ENCODE measurements around the gene YIF1B. TPM values are rescaled to one million over a fixed set of nuclear protein-coding genes. Genes with fewer than 3 reads are reported as not detected.
"Not testable (repeated sequence)": the region's sequence is repeated elsewhere in the genome, so short reads cannot be mapped to it uniquely, and the experiment has no call there.

Gene YIF1B, protein sequence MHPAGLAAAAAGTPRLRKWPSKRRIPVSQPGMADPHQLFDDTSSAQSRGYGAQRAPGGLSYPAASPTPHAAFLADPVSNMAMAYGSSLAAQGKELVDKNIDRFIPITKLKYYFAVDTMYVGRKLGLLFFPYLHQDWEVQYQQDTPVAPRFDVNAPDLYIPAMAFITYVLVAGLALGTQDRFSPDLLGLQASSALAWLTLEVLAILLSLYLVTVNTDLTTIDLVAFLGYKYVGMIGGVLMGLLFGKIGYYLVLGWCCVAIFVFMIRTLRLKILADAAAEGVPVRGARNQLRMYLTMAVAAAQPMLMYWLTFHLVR
- polyA plus RNA-seq (ENCODE audit: insufficient read depth in 1 of 5, insufficient read length in 5 of 5, low replicate concordance in 1 of 5) = 10 to 100 TPM; 24.0 to 49.7 (median 31.4) TPM
- long read RNA-seq, donor 1, transcript YIF1B-216 (8 exons, 1,181 nt) = major isoform, 12 of 41 reads
- long read RNA-seq, donor 1, partial matches to known transcripts = 17 of 41 reads
- long read RNA-seq, donor 1, other reads (novel, unspliced or antisense) = 0 of 41 reads
- long read RNA-seq, donor 2, transcript YIF1B-216 (8 exons, 1,181 nt) = major isoform, 6 of 11 reads
- long read RNA-seq, donor 2, partial matches to known transcripts = 0 of 11 reads
- long read RNA-seq, donor 2, other reads (novel, unspliced or antisense) = 0 of 11 reads
- long read RNA-seq, donor 3, transcript YIF1B-216 (8 exons, 1,181 nt) = major isoform, 9 of 21 reads
- long read RNA-seq, donor 3, partial matches to known transcripts = 8 of 21 reads
- long read RNA-seq, donor 3, other reads (novel, unspliced or antisense) = 0 of 21 reads
- long read RNA-seq, donor 4, partial matches to known transcripts = 0 of 6 reads
- long read RNA-seq, donor 4, other reads (novel, unspliced or antisense) = 0 of 6 reads
- long read RNA-seq, donor 5, transcript YIF1B-216 (8 exons, 1,181 nt) = major isoform, 11 of 31 reads
- long read RNA-seq, donor 5, partial matches to known transcripts = 11 of 31 reads
- long read RNA-seq, donor 5, other reads (novel, unspliced or antisense) = 0 of 31 reads
- long read RNA-seq, donor 6, transcript YIF1B-216 (8 exons, 1,181 nt) = major isoform, 12 of 23 reads
- long read RNA-seq, donor 6, partial matches to known transcripts = 5 of 23 reads
- long read RNA-seq, donor 6, other reads (novel, unspliced or antisense) = 0 of 23 reads
- long read RNA-seq, donor 7, transcript YIF1B-203 (8 exons, 1,225 nt) = minor isoform, 6 of 50 reads
- long read RNA-seq, donor 7, transcript YIF1B-216 (8 exons, 1,181 nt) = major isoform, 19 of 50 reads
- long read RNA-seq, donor 7, transcript YIF1B-204 (7 exons, 1,404 nt) = minor isoform, 5 of 50 reads
- long read RNA-seq, donor 7, partial matches to known transcripts = 17 of 50 reads
- long read RNA-seq, donor 7, other reads (novel, unspliced or antisense) = 0 of 50 reads
- long read RNA-seq, donor 8, transcript YIF1B-216 (8 exons, 1,181 nt) = major isoform, 9 of 12 reads
- long read RNA-seq, donor 8, partial matches to known transcripts = 0 of 12 reads
- long read RNA-seq, donor 8, other reads (novel, unspliced or antisense) = 0 of 12 reads

DNA sequence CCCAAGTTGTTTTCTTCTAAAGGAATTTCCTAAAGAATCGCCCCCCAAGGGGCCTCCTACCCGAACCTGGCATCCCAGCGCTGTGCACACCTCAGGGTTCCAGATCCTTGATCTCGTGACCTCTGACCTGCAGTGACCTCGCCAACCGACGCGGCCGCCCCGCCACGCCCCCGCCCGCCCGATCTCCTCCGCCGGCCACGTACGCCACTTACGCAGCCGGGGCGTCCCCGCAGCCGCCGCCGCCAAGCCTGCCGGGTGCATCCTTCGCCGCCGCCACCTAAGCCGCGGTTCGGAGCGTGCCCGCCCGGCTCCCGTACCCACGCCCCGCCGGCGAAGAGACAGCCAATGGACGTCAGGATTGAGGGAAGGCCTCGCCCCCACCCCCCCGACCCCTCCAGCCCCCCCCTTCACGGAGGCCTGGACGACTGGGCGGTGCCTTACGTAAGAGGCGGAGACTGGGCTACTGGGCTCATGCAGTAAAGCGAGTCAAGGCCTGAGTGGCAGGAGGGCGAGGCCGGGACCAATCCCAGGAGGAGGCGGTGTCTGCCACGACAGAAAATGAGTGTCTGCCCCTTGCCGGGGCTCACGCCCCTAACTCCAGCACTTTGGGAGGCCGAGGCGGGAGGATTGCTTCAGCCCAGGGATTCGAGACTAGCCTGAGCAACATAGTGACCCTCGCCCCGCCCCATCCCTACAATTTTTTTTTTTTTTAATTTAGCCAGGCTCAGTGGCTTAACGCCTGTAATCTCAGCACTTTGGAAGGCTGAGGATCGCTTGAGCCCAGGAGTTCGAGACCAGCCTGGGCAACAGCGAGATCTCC lies at the start of gene YIF1B:
YIF1B (minus strand) TSS at position 291 of the 820 bp plus-strand sequence; CDS start at position 261, 30 bp downstream.
- peak; percentile 93 for DNase-seq

DNA sequence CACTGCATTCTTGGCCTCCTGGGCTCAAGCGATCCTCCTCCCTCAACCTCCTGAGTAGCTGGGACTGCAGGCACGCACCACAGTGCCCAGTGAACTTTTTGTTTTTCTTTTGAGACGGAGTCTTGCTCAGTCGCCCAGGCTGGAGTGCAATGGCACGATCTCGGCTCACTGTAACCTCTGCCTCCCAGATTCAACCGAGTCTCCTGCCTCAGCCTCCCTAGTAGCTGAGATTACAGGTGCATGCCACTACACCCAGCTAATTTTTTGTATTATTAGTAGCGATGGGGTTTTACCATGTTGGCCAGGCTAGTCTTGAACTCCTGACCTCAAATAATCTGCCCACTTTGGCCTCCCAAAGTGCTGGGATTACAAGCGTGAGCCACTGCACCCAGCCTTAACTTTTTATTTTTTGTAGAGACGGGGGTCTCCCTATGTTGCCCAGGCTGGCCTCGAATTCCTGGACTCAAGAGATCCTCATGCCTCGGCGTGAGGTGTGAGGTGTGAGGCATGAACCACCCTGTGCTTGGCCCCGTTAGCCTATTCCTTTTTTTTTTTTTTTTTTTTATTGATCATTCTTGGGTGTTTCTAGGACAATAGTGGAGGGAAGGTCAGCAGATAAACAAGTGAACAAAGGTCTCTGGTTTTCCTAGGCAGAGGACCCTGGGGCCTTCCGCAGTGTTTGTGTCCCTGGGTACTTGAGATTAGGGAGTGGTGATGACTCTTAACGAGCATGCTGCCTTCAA lies 47.4 kb upstream of the YIF1B start:
- not testable (repeated sequence) for DNase-seq

GRCh38 chr19:38362076-38362945 lies 46.6 kb upstream of the YIF1B start:
- DNase-seq = peak; percentile 42 to 43

GRCh38 chr19:38361633-38362075 lies 45.9 kb upstream of the YIF1B start:
- peak; percentile 52 to 67 for DNase-seq

DNA sequence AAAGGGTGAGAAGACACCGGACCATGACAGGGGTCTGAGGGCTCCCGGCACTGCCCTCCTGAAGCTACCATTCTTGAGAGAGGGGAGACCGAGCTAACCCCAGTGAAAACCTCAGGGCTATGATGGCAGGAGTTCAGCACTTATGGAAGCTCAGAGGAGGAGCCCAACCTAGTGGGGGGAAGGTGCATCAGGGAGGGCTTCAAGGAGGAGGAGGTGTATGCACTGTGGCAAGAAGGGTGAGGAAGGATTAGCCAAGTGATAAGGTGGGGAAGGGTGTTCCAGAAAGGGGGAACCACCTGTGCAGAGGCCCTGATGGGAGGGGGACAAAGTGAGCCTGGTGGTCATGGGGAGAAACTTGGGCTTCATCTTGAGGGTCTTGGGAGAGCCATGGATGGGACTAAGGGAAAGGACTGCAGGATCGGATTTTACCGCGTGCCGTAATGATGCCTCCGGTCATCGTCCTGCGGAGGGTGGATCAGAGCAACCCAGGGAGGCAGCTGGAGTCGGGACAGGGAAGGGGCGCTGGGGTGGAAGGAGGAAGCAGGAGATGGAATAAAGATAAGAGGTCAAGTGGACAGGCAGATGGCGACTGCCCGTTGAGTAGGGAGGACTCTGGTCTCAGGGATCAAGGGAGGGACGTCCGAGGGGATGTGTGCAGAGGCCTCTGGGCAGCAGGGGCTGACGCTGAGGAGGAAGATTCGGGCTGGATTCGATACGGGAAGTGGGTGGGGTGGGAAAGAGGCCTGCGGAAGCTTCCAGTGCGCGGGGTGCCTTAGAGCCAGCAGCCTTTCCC lies 45.3 kb upstream of the YIF1B start:
- no peak for DNase-seq

DNA sequence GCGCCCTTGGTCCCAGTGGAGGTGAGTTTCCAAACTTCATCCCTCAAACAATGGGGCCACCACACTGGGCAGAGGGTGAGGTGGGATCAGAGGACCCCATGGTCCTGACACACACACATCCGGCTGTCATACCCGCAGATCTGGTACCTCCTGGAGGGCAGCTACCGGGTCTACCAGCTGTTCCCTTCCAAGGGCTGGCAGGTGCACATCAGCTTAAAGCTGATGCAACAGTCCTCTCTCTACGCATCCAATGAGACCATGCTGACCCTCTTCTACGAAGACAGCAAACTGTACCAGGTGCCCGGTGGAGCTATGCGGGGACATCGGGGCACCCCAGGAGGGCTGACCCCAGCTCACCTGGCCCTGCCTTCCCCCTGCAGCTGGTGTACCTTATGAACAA lies 44.6 kb upstream of the YIF1B start:
- no peak for DNase-seq

- DNase-seq = no peak
These were observed 43.7 kb upstream of the YIF1B start for GRCh38 chr19:38359242-38360021.

GRCh38 chr19:38358071-38358470 lies 42.3 kb upstream of the YIF1B start:
- no peak for DNase-seq

GRCh38 chr19:38355728-38356725 lies 40.3 kb upstream of the YIF1B start:
- no peak for DNase-seq

DNA sequence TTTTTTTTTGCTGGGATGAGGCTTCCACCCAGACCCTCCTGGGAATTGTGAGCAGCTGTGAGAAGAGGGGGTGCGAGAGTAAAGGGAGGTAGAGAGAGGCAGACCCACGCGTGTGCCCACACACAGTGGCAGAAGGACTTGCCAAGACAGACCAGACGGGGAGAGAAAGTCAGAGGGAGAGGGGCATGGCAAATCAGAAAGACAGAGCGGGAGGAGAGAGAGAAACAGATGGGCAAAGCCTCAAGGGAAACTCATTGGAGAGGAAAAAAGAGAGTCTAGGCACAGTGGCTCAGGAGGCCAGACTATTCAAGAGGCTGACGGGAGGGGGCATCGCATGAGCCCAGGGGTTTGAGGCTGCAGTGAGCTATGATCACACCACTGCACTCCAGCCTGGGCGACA lies 36.9 kb upstream of the YIF1B start:
- DNase-seq = no peak

DNA sequence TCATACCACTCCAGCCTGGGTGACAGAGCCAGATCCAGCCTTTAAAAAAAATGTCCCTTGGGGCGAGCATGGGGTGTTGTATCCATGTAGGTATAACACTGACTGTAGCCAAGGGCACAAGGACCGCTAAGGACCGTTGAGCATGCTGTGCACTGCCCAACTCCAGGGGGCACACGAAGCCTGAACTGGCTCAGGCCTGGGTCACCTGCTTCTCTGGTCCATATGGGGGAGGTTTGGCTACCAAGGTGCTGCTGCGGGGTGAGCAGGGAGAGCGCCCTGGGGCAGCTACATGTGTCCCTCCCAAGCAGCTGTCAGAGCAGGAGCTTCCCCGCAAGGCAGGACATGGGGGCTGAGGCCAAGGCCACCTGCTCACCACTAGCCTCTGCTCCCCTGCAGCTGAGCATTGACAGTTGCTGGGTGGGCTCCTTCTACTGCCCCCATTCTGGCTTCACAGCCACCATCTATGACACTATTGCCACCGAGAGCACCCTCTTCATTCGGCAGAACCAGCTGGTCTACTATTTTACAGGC lies 36.2 kb upstream of the YIF1B start:
- DNase-seq = no peak

DNA sequence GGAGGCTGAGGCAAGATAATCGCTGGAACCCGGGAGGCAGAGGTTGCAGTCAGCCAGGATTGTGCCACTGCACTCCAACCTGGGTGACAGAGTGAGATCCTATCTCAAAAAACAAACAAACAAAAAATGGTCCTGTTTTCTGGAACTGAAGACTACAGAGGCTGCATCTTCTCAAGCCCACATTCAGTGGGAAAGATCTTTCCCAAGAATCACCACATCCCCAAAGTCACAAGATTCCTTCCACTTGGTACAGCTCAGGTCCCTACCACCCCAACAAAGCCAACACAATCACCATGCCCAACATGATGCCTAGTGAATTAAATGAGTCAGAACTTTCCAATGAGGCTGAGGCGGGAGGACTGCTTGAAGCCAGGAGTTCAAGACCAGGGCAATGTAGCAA lies 35.1 kb upstream of the YIF1B start:
- no peak for DNase-seq

DNA sequence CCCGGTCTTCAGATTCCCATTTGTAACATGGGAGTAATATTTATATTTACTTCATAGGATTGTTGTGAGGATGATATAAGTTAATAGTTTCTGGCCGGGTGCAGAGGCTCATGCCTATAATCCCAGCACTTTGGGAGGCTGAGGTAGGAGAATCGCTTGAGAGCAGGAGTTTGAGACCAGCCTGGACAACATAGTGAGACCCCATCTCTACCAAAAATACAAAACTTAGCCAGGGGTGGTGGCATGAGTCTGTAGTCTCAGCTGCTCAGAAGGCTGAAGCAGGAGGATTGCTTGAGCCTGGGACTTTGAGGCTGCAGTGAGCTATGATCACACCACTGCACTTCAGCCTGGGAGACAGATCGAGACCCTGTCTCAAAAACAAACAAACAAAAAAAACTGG lies 31.1 kb upstream of the YIF1B start:
- no peak for DNase-seq

DNA sequence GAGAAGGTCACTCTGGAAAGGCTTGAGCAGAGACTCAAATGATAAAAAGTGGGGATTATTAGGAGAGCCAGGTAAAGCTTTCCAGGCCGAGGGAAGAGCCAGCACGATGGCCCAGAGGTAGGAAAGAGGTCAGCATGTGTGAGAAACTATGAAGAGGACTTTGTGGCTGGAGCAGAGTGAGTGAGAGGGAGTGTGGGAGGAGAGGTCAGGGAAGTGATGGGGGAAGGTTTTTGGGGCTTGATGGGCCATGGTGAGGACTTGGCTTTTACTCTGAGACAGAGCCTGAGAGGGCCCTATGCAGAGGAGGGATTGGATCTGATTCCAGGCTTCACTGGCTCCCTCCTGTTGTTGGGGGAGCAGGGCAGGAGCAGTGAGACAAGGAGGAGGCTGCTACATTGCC lies 25.2 kb upstream of the YIF1B start:
- DNase-seq = no peak

GRCh38 chr19:38339011-38339410 lies 23.3 kb upstream of the YIF1B start:
- DNase-seq = not testable (repeated sequence)

Data from right lung (tissue), 10 donors.